Kidney (tissue), 14 donors: Measurements from ENCODE around the gene COL15A1. TPM values are rescaled to one million over a fixed set of nuclear protein-coding genes. Genes with fewer than 3 reads are reported as not detected.

Experiments
- DNase-seq, 5 donors: peaks; one replicate each; pipeline ENCODE4 v3.0.0-alpha.2; 2013 to 2020
- FAIRE-seq: peaks from 2 replicates; lab custom pipeline; 2012; peaks lifted over from hg19 to GRCh38; lab: Jason Lieb, UNC
- H3K27ac ChIP-seq, 2 donors: one replicate each; pipeline ENCODE4 v1.7.0; 2013; ENCODE audit warnings: low read depth in 2 of 2, low read length in 2 of 2, inconsistent platforms in 1 of 2
- H3K27me3 ChIP-seq: one replicate; pipeline ENCODE4 v1.7.1; 2013; ENCODE audit warnings: low read length, inconsistent platforms; ENCODE audit not compliant: control insufficient read depth, insufficient read depth
- H3K36me3 ChIP-seq, 3 donors: one replicate each; pipeline versions ENCODE4 v1.7.0 to v1.7.1; 2013; ENCODE audit warnings: low read length in 3 of 3, control low read depth in 1 of 3, inconsistent platforms in 1 of 3; ENCODE audit not compliant: insufficient read depth in 3 of 3, control insufficient read depth in 2 of 3
- H3K4me1 ChIP-seq, 3 donors: one replicate each; pipeline versions ENCODE4 v1.7.0 to v1.7.1; 2013; ENCODE audit warnings: low read length in 3 of 3, inconsistent platforms in 1 of 3, low read depth in 1 of 3; ENCODE audit not compliant: control insufficient read depth in 2 of 3, insufficient read depth in 2 of 3
- H3K4me3 ChIP-seq, 3 donors: one replicate each; pipeline versions ENCODE4 v1.7.0 to v1.8.1; 2013; ENCODE audit warnings: low read length in 3 of 3, control low read depth in 1 of 3, inconsistent platforms in 1 of 3
- H3K9ac ChIP-seq, 3 donors: one replicate each; pipeline versions ENCODE4 v1.7.0 to v1.7.1; 2013; ENCODE audit warnings: low read length in 3 of 3, control low read depth in 1 of 3, inconsistent platforms in 1 of 3
- H3K9me3 ChIP-seq, 3 donors: one replicate each; pipeline versions ENCODE4 v1.7.0 to v1.7.1; 2013; ENCODE audit warnings: low read length in 3 of 3, control low read depth in 1 of 3, inconsistent platforms in 1 of 3; ENCODE audit not compliant: control insufficient read depth in 2 of 3, insufficient read depth in 1 of 3
- CTCF ChIP-seq: IDR thresholded peaks from 3 replicates; pipeline ENCODE4 v1.5.1; 2012; ENCODE audit warnings: mild to moderate bottlenecking, moderate library complexity, borderline replicate concordance; ENCODE audit not compliant: insufficient read depth; ENCODE audit errors: extremely low read depth
- intact Hi-C: fragments of 100-400 bp; cut with DNase I; formaldehyde crosslinking; loops from one replicate; pipeline ENCODE4 v1.11.1; 2022
- polyA plus RNA-seq: library from polyadenylated mRNA; stranded (reverse); fragments of 350-450 nt; fragmentation: Illumina TruSeq; extraction: RNeasy Lipid Tissue Mini Kit (QIAGEN cat#74804); gene quantifications from one replicate; pipeline ENCODE4 v1.2.3, GENCODE V29; 2014; ENCODE audit warnings: low read depth, low replicate concordance; ENCODE audit not compliant: insufficient read depth
- total RNA-seq: library from RNA; stranded (reverse); fragmentation: NEBNext Ultra II Directional; extraction: Animal tissue kit (Norgen Biotek cat#: 25700); gene quantifications from one replicate; pipeline ENCODE4 v1.2.1, GENCODE V29; 2021
- donor health status: control.
- donor health status: control.
- donor health status: control.
- donor health status: control.
- donor health status: control.
- donor health status: DM: yes; HTN: yes; CAD: no.
- donor health status: Normal renal cell carcinoma (clear cell type).

Gene COL15A1
- total and polyA plus RNA-seq, 2 donors from 2014 or later: 4.7 to 42.0 TPM

DNA sequence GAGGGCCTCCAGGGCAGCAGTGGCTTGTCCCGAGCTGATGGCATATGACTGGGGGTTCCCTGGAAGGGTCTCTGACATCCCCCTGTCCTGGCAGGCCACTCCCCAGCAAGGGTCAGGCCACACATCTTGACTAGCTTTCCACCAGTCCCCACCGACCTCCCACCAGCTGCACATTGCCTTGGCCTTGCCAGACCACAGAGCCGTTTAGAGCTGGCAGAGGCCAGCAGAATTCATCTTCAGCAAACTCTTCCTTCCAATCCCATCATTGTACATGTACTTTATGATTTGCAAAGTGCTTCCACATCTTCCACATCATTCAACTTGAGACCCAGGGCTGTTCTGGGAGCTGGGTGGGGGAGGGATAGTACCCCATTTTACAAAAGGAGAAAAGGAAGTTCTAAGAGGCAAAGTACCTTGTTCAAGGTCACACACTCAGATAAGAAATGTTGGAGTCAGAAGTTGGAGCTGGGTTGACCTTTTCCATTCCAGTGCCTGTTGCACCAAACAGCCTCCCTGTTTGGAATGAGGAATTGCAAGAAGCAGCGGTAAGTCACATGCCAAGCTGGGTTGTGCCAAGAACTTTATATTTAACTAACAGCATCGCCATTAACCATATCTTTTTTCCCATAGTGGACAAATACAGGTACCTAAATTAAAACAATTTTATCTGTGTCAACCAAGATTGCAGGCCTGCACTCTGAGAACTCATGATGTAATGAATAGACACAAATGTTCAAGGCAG is 25.8 kb upstream of the COL15A1 start:
- no peak for DNase-seq
- peak overlapping the region in 1 of 2 donors; percentile 4 for H3K27ac ChIP-seq
- intact Hi-C loops: no loop called here

GRCh38 chr9:98921732-98922131 is 22.0 kb upstream of the COL15A1 start:
- H3K36me3 ChIP-seq: no peaks in the 10 kb centered on the region
- no peak for FAIRE-seq
- no peak overlapping the region for H3K9ac ChIP-seq

More for the DNA sequence above, 25.8 kb upstream of the COL15A1 start:
- no peaks in the 10 kb centered on the region for H3K36me3 ChIP-seq
- FAIRE-seq: no peak
- H3K27me3 ChIP-seq: no peaks in the 10 kb centered on the region
- no peak overlapping the region for H3K9ac ChIP-seq
- H3K9me3 ChIP-seq: no peaks in the 10 kb centered on the region
- no peak overlapping the region for H3K4me3 ChIP-seq
- TF ChIP-seq CTCF: no peak
- peaks cover 0 to 6% (median 4%) of the 10 kb centered on the region in 3 donors for H3K4me1 ChIP-seq

GRCh38 chr9:98922721-98923435 is 20.8 kb upstream of the COL15A1 start:
- Histone ChIP-seq H3K36me3 (no peaks in the 10 kb centered on the region), H3K27me3 (no peaks in the 10 kb centered on the region), H3K4me3 (no peak overlapping the region), H3K9me3 (no peaks in the 10 kb centered on the region), H3K9ac (no peak overlapping the region), H3K4me1 (peaks cover 0 to 2% (median 0%) of the 10 kb centered on the region in 3 donors), H3K27ac (no peak overlapping the region)
- intact Hi-C loops: no loop called here
- no peak for TF ChIP-seq CTCF
- FAIRE-seq (no peak), DNase-seq (no peak)

More at GRCh38 chr9:98921732-98922131, 22.0 kb upstream of the COL15A1 start:
- Histone ChIP-seq H3K4me1 (peaks cover 0 to 4% (median 4%) of the 10 kb centered on the region in 3 donors), H3K4me3 (no peak overlapping the region), H3K9me3 (no peaks in the 10 kb centered on the region), H3K27me3 (no peaks in the 10 kb centered on the region), H3K27ac (no peak overlapping the region)
- intact Hi-C loops: no loop called here
- TF ChIP-seq CTCF: no peak
- DNase-seq: no peak
